ENCODE results near the gene PKD2L2.
"Not testable (repeated sequence)": the region's sequence is repeated elsewhere in the genome, so short reads cannot be mapped to it uniquely, and the experiment has no call there.

PKD2L2 gene

GRCh38 chr5:137890845-137891244 lies 1.6 kb downstream of the PKD2L2 start:
- no peak for DNase-seq

- DNase-seq, result no peak
These were observed 2.6 kb downstream of the PKD2L2 start for GRCh38 chr5:137891849-137892248.

DNA sequence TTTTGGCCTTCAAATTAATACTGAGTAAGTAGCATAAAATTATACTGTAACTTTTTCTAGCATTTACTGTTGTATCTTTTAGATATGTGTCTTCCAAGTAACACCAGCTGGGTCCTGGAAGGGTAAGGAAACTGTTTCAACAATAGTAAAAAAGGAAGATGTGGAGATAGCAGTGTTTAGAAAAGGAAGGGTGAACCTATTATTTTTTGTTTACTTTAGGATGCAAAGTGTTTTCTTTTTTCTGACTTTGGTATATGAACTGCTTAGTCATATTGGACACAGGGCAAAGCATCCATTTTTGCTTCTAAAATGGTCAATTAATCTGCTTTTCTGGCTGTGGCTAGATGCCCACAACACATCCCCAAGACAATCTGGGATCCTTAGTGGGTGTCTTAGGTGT lies 5.3 kb downstream of the PKD2L2 start:
- DNase-seq, result no peak

DNA sequence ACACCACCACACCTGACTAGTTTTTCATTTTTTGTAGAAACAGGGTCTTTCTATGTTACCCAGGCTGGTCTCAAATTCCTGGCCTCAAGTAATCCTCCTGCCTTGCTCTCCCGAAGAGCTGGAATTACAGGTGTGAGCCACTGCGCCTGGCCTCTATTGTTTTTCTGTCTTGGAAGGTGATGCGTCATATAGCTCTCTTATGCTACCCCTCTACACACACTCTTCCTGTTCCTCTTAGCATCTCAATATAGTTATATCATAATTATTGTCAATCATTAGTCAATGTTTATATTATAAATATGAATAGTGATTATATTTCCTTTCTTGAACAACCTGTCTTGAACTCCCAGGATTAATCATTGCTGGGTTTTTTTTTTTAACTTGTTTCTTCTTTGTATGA lies 7.3 kb downstream of the PKD2L2 start:
- DNase-seq, result no peak

DNA sequence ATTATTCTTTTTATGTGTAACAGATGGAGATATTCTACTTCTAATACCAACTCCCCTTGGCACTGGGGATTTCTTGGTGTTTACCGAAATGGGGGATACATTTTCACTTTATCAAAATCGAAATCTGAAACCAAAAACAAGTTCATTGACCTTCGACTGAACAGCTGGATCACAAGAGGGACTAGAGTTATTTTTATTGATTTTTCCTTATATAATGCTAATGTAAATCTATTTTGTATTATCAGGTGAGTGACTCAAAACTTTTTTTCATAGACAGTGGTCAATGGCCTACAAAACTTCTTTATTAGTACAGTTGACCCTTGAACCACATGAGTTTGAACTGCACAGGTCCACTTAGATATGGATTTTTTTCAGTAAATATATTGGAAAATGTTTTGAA lies 10.2 kb downstream of the PKD2L2 start:
- DNase-seq, result no peak

GRCh38 chr5:137901011-137901817 lies 12.0 kb downstream of the PKD2L2 start:
- no peak for DNase-seq

- DNase-seq, result no peak
These were observed 13.3 kb downstream of the PKD2L2 start for GRCh38 chr5:137902408-137903133.

DNA sequence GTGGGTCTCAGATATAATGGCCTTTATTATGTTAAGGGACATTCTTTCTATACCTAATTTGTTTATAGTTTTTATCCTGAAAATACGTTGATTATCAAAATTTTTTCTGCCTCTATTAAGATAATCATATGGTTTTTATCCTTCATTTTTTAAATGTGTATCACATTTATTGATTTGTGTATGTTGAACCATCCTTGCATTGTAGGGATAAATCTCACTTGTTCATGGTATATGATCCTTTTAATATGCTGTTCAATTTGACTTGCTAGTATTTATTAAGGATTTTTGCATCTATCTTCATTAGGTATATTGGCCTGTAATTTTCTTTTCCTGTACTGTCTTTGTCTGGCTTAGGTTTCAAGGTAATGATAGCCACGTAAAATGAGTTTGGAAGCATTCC lies 25.5 kb downstream of the PKD2L2 start:
- DNase-seq, result no peak

DNA sequence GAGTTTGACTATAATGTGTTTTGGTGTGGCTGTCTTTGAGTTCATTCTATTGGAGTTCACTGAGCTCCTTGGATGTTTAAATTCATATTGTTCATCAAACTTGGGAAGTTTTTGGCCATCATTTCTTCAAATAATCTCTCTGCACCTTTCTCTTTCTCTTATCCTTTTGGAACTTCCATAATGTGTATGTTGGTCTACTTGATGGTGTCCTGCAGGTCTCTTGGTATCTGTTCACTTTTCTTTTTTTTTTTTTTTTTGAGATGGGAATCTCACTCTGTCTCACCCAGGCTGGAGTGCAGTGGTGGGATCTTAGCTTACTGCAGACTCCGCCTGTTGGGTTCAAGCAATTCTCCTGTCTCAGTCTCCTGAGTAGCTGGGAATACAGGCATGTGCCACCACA lies 27.7 kb downstream of the PKD2L2 start:
- no peak for DNase-seq

DNA sequence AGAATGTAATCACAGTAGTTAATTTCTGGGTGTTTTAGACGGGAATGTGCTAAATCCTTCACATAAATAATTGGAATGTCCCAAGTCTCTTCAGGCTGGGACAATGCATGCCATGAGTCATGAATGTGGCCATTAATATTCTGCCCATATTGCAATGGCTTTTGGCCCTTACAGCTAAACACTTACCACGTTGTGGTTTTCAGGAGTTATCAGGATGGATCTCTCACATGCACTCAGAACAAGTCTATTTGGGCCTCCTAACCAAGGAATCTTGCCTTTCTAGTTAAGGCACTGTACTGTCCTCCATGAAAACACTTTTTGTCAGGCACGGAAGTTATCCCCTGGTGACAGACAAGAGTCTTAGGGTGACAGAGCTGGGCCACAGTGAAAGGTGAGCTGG lies 32.7 kb downstream of the PKD2L2 start:
- no peak for DNase-seq

DNA sequence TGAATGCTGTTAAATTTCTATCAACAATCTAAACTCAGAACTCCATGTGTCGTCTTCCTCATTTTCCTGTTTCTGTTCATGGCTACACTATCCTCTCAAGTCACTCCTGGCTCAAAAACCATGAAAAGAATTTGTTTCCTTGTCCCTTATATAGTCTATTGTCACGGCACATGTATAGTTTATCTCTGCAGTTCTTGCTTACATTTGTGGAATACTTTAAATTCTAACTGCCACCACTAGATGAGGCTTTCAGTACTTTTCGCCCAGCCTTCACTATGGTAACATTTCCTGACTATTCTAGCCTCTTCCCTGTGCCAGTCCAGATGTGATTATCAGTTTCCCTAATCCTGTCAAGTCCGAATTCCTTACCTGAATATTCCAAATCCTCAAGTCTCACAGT lies 34.6 kb downstream of the PKD2L2 start:
- DNase-seq, result no peak

DNA sequence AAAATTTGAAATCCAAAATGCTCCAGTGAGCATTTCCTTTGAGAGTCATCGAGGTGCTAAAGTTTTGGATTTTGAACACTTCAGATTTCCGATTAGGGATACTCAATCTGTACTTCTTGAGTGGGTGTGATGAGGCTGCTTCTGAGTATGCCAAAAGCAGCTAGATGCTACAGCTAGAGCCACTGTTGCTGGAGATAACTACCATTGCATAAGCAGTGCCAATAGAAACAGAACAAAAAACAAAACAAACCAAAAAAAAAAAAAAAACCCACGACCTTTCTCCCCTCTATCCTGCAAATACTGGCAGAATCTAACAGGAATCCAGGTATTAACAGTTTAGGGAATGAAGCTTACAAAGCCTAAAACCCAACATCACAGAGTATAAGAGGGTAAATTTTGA lies 43.5 kb downstream of the PKD2L2 start:
- no peak for DNase-seq

- no peak for DNase-seq
These were observed 44.2 kb downstream of the PKD2L2 start for GRCh38 chr5:137933491-137933911.

DNA sequence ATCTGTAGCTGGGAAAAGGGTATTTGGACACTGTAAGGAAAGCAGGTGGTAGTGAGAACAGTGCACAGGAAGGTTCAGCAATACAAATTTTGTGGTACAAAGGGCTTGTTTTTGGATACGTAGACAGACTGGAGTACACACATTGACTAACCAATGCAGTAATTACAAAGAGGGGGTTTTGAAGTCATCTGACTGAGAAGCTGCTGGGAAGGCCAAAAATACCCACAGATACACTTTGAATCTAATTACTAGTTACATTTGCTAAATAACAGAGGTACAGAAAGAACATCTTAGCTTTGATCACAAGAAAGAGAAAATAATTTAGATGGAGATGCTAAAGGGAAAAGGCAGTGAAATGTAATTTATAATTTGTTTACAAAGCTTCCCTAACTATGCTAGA lies 45.9 kb downstream of the PKD2L2 start:
- DNase-seq, result no peak

- DNase-seq, result no peak
These were observed 46.4 kb downstream of the PKD2L2 start for GRCh38 chr5:137935694-137936093.

DNA sequence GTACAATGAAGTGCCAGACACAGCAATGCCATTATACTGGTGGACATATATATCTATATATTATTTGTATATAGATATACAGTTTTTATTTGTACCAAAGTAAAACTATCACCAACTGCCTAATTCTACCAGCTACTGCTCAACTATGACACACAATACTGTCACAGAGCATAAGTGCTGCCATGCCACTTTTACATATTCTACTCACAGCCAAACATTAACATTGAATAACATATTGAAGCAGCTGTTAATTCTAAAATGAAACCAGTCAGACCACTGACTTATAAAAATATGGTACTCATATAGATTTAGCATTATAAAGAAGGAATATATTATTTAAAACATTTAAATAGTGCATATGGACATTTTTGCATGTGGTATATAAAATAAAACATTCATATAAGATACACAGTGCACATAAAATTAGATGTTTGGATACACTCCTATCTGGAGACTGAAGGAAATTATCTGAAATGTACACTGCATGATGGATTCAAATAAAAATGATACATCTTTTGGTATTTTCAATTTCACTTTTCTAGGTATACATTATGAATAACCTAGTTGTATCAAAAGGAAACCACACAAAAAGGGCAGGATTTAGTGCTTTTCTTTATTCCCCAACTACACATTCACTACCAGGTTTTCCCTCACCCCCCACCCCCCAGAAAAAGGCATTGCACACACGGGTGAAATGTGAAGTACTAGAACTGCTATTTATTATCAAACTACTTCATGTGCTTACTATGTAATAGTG lies 48.9 kb downstream of the PKD2L2 start:
- DNase-seq, result no peak

GRCh38 chr5:137938751-137939143 lies 49.5 kb downstream of the PKD2L2 start:
- no peak for DNase-seq

GRCh38 chr5:137939331-137939730 lies 50.1 kb downstream of the PKD2L2 start:
- DNase-seq, result no peak

DNA sequence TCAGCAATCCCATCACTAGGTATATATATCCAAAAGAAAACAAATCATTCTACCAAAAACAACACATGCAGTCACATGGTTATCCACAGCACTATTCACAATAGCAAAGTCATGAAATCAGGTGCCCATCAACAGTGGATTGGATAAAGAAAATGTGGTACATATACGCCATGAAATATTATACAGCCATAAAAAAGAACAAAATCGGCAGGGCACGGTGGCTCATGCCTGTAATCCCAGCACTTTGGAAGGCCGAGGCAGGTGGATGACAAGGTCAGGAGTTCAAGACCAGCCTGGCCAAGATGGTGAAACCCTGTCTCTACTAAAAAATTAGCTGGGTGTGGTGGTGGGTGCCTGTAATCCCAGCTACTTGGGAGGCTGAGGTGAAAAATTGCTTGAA lies 55.0 kb downstream of the PKD2L2 start:
- DNase-seq, result not testable (repeated sequence)

- DNase-seq, result no peak
These were observed 56.6 kb downstream of the PKD2L2 start for GRCh38 chr5:137945825-137946224.

GRCh38 chr5:137954131-137954879 lies 65.0 kb downstream of the PKD2L2 start:
- no peak for DNase-seq

- DNase-seq, result no peak
These were observed 68.7 kb downstream of the PKD2L2 start for GRCh38 chr5:137957948-137958347.

DNA sequence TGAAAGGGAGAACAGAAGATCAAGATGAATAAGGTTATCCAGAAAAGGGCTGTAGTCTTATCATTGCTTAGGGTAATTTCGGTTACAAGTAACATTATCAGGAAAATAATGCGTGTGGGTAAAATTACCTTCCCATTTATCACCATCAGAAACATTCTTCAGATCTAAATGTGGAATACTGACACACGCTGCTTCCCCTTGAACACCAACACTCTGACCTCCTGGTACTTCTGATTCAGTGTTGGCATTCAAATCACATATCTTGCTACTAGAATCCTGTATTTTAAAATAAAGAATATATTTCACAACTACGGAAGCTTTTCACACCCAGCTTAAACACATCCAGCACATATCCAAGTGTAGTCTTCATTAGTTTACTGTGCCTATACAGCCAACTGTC lies 70.2 kb downstream of the PKD2L2 start:
- DNase-seq, result no peak
